Cerebellar cortex (tissue), 1 donor: ENCODE data around the gene ARV1.

Experiments
- DNase-seq: peaks from one replicate; pipeline ENCODE4 v3.0.0-alpha.2; 2015; ENCODE audit warnings: low spot score

ARV1 gene

GRCh38 chr1:230978491-230979388 lies at the start of gene ARV1, which contains the start of gene TTC13:
Gene ARV1 (plus strand): TSS chr1:230979094. CDS start chr1:230979106, 12 bp downstream.
Gene TTC13 (minus strand): TSS chr1:230978861. CDS start chr1:230978830, 31 bp downstream.
- peak; percentile 99 for DNase-seq

DNA sequence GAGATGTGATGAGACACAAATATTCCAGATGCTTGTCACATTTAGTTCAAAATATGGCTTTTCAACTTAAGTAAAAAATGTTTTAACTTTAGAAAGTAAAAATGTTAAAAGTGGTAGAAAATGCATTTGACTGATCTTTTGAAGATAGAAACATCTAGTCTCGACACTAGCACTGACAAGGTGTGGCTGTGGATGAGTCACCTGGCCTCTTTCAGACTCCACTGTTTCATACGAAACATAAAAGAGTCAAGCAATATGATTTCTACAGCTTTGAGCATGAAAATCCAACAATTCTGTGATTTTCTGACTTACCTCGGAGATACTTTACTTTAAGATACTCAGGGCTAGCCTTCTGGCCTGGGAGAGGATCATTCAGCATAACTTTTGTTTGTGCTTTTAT lies 47.9 kb upstream of the ARV1 start:
- no peak for DNase-seq

DNA sequence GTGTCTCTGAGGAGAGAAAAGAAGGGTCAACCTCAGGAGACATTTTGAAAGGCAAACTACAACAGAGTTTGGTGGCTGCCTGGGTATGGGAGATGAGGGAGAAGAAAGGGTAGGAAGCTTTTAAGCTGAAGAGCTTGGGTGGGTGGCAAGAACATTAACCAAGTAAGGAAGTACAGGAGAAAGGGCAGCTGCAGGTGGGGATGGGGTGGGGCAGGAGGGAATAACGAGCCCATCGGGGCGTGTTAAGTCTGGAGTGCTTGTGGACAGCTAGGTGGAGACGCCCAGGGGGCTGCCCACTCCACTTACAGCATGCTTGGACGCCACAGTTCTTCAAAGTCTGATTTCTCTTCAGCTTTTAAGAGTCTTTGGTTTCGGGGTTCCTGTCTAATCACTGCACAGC lies 43.0 kb upstream of the ARV1 start:
- no peak for DNase-seq

DNA sequence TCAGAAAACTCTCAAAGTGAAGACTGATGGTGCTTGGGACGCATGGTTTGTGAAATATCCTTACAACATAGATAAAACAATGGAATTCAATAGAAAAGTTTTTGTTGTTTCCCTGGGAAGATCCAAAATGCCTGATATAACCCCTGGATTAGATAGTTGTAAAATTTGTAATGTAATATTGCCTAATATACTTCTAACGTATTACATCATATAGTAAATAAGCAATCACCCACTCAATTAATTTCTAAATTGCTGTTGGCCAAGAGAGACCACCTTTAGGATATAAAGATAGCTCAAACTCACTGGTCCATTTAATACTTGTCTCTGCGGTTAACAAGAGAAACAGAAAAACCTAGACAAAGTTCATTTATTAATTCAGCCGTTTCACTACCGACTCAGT lies 42.4 kb upstream of the ARV1 start:
- no peak for DNase-seq

- no peak for DNase-seq
Observed at GRCh38 chr1:230937371-230937770, 41.5 kb upstream of the ARV1 start.

GRCh38 chr1:230938924-230939368 lies 39.9 kb upstream of the ARV1 start:
- DNase-seq: no peak

- no peak for DNase-seq
Observed at GRCh38 chr1:230939806-230940489, 38.9 kb upstream of the ARV1 start.

DNA sequence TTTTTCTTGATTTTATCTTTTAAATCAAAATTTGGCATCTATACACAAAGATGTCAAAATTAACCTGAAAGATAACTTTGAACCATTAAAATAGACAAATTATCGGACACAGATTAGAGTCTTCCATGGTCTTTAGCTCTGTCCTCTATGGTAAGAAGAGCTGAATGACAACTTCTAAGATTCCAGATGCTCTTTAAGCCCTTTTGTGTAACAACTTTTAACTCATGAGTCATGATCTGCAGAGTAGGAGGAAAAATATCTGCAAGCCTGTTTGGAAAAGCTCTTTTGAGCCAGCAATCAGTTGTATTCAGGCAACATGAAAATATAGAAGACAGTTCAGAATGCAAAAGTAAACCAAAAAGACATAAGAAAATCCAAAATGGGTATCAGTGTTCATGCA lies 38.0 kb upstream of the ARV1 start:
- no peak for DNase-seq

- DNase-seq: no peak
Observed at GRCh38 chr1:230943048-230943593, 35.8 kb upstream of the ARV1 start.

- DNase-seq: no peak
Observed at GRCh38 chr1:230948301-230948700, 30.6 kb upstream of the ARV1 start.

DNA sequence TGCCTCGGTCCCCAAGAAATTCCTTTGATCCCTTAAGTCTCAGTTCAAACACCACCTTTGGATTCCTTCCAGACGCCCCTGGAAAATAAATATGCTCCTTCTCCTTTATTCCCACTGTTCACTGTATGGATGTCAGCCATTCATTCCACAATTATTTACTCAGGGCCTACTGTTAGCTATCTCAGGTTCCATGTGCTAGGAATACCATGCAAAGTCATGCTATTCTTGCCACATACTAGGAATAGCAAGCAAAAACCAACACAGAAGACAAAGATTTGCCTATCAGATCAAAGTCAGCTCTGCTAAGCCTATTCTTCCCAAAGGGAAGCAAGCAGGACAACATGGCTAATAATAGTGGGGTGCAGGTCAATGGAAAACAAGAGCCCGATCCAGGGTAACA lies 30.0 kb upstream of the ARV1 start:
- DNase-seq: no peak

GRCh38 chr1:230950404-230950803 lies 28.5 kb upstream of the ARV1 start:
- no peak for DNase-seq

- no peak for DNase-seq
Observed at GRCh38 chr1:230957580-230957989, 21.3 kb upstream of the ARV1 start.

DNA sequence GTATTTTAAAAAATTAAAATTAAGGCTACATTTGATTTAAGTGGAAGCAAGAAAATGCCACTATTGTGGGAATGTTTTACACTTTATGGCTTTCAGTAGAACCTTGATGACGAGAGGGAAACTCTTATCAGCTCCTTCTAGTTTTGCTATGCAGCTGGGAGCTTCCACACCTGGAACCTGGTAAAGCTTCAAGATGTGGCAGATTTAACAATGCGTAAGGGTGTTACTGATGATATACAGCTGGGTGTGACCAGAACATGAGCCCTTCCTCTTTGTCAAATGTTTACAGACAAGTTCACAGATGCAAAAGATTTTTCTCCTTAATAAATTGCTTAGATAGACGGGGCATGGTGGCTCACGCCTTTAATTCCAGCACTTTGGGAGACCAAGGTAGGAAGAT lies 20.5 kb upstream of the ARV1 start:
- no peak for DNase-seq

- no peak for DNase-seq
Observed at GRCh38 chr1:230964896-230965295, 14.0 kb upstream of the ARV1 start.

DNA sequence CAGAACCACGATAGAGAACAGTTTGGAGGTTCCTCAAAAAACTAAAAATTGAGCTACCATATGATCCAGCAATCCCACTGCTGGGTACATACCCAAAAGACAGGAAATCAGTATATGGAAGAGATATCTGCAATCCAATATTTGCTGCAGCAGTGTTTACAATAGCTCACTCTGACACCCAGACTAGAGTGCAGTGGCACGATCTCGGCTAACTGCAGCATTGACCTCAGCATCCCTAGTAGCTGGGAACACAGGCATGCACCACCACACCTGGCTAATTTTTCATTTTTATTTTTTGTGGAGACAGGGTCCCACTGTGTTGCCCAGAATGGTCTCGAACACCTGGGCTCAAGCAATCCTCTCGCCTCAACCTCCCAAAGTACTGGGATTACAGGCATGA lies 13.4 kb upstream of the ARV1 start:
- no peak for DNase-seq

DNA sequence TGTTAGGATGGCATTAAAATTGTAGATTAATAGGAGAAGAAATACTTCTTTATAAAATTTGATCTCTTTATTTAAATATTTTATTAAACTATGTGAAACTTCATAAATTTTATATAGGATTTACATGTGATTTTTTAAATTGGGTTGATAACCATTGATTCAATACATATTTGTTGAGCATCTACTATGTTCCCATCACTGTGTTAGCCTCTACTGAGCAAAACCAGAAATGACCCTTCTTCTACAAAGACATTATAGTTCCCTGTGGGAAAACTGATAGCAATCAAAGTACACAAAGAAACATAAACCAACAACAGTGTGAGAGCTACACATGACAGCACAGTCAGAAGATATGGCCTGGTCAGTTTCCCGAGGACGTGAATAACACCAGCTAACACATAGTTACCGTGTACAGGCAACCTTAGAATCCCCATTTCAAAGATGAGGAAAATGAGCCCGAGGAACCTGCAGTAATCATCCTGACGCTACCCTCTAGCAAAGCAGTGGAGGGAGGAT lies 12.5 kb upstream of the ARV1 start:
- DNase-seq: no peak

DNA sequence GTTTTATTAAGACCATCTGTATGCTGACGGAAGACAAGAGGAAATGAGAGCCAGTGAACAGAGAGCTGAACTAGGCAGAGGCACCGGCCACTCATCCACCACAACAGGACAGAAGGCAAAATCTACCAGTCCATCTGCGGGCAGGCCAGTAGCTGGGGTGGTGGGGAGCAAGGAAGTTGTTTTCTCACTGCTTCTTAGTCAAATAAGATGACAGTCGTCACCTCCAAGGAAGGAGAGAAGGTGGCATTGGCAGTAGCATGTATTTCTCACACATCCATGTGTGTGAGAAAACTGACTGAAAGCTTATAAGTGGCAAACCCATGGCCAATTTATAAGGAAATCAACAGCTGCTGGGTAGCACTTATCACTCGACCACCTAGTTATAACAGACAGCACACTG lies 8.5 kb upstream of the ARV1 start:
- DNase-seq: no peak

DNA sequence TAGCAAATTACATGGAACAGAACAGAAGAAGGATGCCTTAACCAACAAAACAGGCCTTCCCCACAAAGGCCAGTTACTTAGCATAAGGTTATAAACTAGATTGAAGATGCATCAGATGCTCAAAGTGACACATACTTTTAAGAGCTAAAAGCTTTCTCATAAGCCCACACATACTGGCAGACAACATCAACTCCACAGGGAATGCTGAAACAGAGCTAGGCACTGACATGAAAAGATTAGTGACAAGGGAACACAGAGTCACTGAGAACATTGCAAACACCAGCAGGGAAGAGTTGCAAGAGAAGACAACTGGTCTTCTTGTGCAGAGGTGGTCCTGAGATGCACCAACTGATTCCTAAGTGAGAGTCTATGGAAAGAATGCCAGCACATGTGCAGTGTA lies 7.1 kb upstream of the ARV1 start:
- no peak for DNase-seq

GRCh38 chr1:230972855-230973271 lies 6.0 kb upstream of the ARV1 start:
- no peak for DNase-seq

- no peak for DNase-seq
Observed at GRCh38 chr1:230975636-230976035, 3.3 kb upstream of the ARV1 start.

GRCh38 chr1:230976360-230976759 lies 2.5 kb upstream of the ARV1 start:
- DNase-seq: no peak
